Endothelial cell of umbilical vein (primary cell): ENCODE measurements around the gene PLEKHG3. TPM values are rescaled to one million over a fixed set of nuclear protein-coding genes. Genes with fewer than 3 reads are reported as not detected.

ENCODE experiments used
- BruUV-seq: library from RNA; stranded (reverse); fragments of 400-500 nt; replicated peaks from 2 replicates; lab custom pipeline; 2021; lab: Mats Ljungman, UMichigan
- CTCF ChIA-PET: fragments of 300-600, 350-600 bp; sonication (Branson Sonifier 250); formaldehyde crosslinking; loops from one replicate; lab custom pipeline; 2021; ENCODE audit warnings: antibody characterized with exemption, inconsistent platforms; lab: Charles Lee
- POLR2A ChIA-PET: fragments of 300-600, 350-600 bp; sonication (Branson Sonifier 250); formaldehyde crosslinking; loops from one replicate; lab custom pipeline; 2021; ENCODE audit warnings: antibody characterized with exemption, inconsistent platforms; lab: Charles Lee
- DNase-seq: peaks from one replicate; pipeline ENCODE4 v3.0.0-alpha.2; 2011; ENCODE audit warnings: low read depth, low spot score
- FAIRE-seq: peaks from 2 replicates; lab custom pipeline; 2011; peaks lifted over from hg19 to GRCh38; lab: Jason Lieb, UNC
- H2AFZ ChIP-seq: 2 replicates; pipeline ENCODE4 v1.6.0; 2012; ENCODE audit warnings: low read depth, low read length, control low read depth, inconsistent platforms
- H3K27ac ChIP-seq: 2 replicates; pipeline ENCODE4 v1.5.1; 2011; ENCODE audit warnings: low read depth, mild to moderate bottlenecking, control low read depth, low read length, moderate library complexity; ENCODE audit not compliant: insufficient read depth
- H3K27me3 ChIP-seq, 2 experiments: 2 replicates each; pipeline versions ENCODE4 v1.6.0 to v1.6.1; 2011; ENCODE audit warnings: low read length in 2 of 2, mixed read lengths in 1 of 2; ENCODE audit not compliant: control insufficient read depth in 2 of 2, insufficient read depth in 2 of 2
- H3K36me3 ChIP-seq, 2 experiments: 2 replicates in 1 of 2; 3 replicates in 1 of 2; pipeline ENCODE4 v1.5.1; 2011; ENCODE audit warnings: low read length in 2 of 2, mild to moderate bottlenecking in 1 of 2, moderate library complexity in 1 of 2; ENCODE audit not compliant: control insufficient read depth in 2 of 2, insufficient read depth in 2 of 2; ENCODE audit errors: extremely low read depth in 1 of 2
- H3K4me1 ChIP-seq: 3 replicates; pipeline ENCODE4 v1.5.1; 2011; ENCODE audit warnings: mild to moderate bottlenecking, low read length; ENCODE audit not compliant: control insufficient read depth, insufficient read depth; ENCODE audit errors: extremely low read depth
- H3K4me2 ChIP-seq: 2 replicates; pipeline ENCODE4 v1.6.1; 2011; ENCODE audit warnings: low read length, control low read depth, mixed read lengths; ENCODE audit not compliant: insufficient read depth
- H3K4me3 ChIP-seq, 3 experiments: fragments of 200-600 bp in 1 of 3; sonication (generic), shearing (Covaris generic) in 1 of 3; replicated peaks in 1 of 3; 2 replicates each; pipeline ENCODE4 v1.5.1; 2011 to 2016; ENCODE audit warnings: control low read depth in 3 of 3, low read length in 3 of 3, mild to moderate bottlenecking in 2 of 3, inconsistent platforms in 1 of 3, low read depth in 1 of 3, moderate library complexity in 1 of 3; ENCODE audit not compliant: insufficient read depth in 1 of 3
- H3K79me2 ChIP-seq: 2 replicates; pipeline ENCODE4 v1.6.0; 2012; ENCODE audit warnings: low read length, inconsistent platforms; ENCODE audit not compliant: control insufficient read depth, insufficient read depth
- H3K9ac ChIP-seq: replicated peaks from 2 replicates; pipeline ENCODE3; 2011; ENCODE audit warnings: low read length, control low read depth; ENCODE audit not compliant: insufficient read depth; ENCODE audit errors: extremely low read depth
- H3K9me1 ChIP-seq: replicated peaks from 3 replicates; pipeline ENCODE4 v1.6.0; 2011; ENCODE audit warnings: mild to moderate bottlenecking, low read length; ENCODE audit not compliant: control insufficient read depth, insufficient read depth; ENCODE audit errors: extremely low read depth
- H3K9me3 ChIP-seq: replicated peaks from 2 replicates; pipeline ENCODE4 v1.5.1; 2012; ENCODE audit warnings: low read length, inconsistent platforms; ENCODE audit not compliant: control insufficient read depth, insufficient read depth
- H4K20me1 ChIP-seq: replicated peaks from 2 replicates; pipeline ENCODE3; 2011; ENCODE audit warnings: mild to moderate bottlenecking, low read length; ENCODE audit not compliant: control insufficient read depth, insufficient read depth; ENCODE audit errors: extremely low read depth
- CTCF ChIP-seq, 2 donors: IDR thresholded peaks; 1 replicate in 1 of 2; 2 replicates in 1 of 2; pipeline ENCODE4 v1.5.1; 2011; ENCODE audit warnings: low read length in 2 of 2, mild to moderate bottlenecking in 2 of 2, moderate library complexity in 2 of 2, control low read depth in 1 of 2, inconsistent platforms in 1 of 2, low read depth in 1 of 2; ENCODE audit not compliant: insufficient read depth in 1 of 2; ENCODE audit errors: extremely low read depth in 1 of 2
- FOS ChIP-seq: IDR thresholded peaks from 2 replicates; pipeline ENCODE4 v1.6.1; 2011; ENCODE audit warnings: mild to moderate bottlenecking, low read length, moderate library complexity, borderline replicate concordance; ENCODE audit not compliant: insufficient read depth
- GATA2 ChIP-seq: IDR thresholded peaks from 2 replicates; pipeline ENCODE4 v1.7.0; 2011; ENCODE audit warnings: low read depth, mild to moderate bottlenecking, moderate library complexity, mixed read lengths, low read length; ENCODE audit not compliant: insufficient read length, insufficient read depth
- JUN ChIP-seq: IDR thresholded peaks from 2 replicates; pipeline ENCODE4 v1.6.1; 2011; ENCODE audit warnings: borderline replicate concordance, low read depth; ENCODE audit not compliant: insufficient read length, insufficient read depth
- MAX ChIP-seq: IDR thresholded peaks from 2 replicates; pipeline ENCODE4 v1.6.1; 2011; ENCODE audit not compliant: insufficient read depth, insufficient read length
- MYC ChIP-seq: IDR thresholded peaks from one replicate; pipeline ENCODE4 v1.6.1; 2011; ENCODE audit warnings: mild to moderate bottlenecking, low read depth, low read length
- POLR2A ChIP-seq: IDR thresholded peaks from 2 replicates; pipeline ENCODE4 v1.6.1; 2012; ENCODE audit warnings: low read depth, mild to moderate bottlenecking, control low read depth, low read length
- POLR2AphosphoS5 ChIP-seq: IDR thresholded peaks from 2 replicates; pipeline ENCODE4 v1.6.1; 2012; ENCODE audit warnings: low read depth, mild to moderate bottlenecking, control low read depth, low read length, moderate library complexity; ENCODE audit not compliant: insufficient read depth
- dilution Hi-C: fragments of 300-500 bp; cut with MboI; formaldehyde crosslinking; loops from one replicate; pipeline ENCODE4 v1.15.0; 2019; ENCODE audit warnings: low sequenced_read_pairs; ENCODE audit not compliant: extremely low pct_ligation_motif_present
- intact Hi-C: fragments of 100-400 bp; cut with micrococcal nuclease; formaldehyde crosslinking; loops from one replicate; pipeline ENCODE4 v1.10.0; 2022
- polyA plus RNA-seq, 4 experiments: library from polyadenylated mRNA; depleted of rRNA in 3 of 4; stranded (reverse) in 3 of 4; unstranded in 1 of 4; fragments of >200 nt; gene quantifications; 2 replicates each; pipeline versions ENCODE4 v1.2.1 to v1.2.3, GENCODE V29; 2011 to 2012; ENCODE audit warnings: missing spikeins in 1 of 4
- total RNA-seq: library from RNA; stranded (reverse); gene quantifications from 2 replicates; pipeline ENCODE4 v1.2.3, GENCODE V29; 2021

PLEKHG3 gene
- total and polyA plus RNA-seq, 2 donors (not counting 3 experiments of a cell fraction or from before 2014, with no cell fraction given), result 6.6 to 8.0 TPM

DNA sequence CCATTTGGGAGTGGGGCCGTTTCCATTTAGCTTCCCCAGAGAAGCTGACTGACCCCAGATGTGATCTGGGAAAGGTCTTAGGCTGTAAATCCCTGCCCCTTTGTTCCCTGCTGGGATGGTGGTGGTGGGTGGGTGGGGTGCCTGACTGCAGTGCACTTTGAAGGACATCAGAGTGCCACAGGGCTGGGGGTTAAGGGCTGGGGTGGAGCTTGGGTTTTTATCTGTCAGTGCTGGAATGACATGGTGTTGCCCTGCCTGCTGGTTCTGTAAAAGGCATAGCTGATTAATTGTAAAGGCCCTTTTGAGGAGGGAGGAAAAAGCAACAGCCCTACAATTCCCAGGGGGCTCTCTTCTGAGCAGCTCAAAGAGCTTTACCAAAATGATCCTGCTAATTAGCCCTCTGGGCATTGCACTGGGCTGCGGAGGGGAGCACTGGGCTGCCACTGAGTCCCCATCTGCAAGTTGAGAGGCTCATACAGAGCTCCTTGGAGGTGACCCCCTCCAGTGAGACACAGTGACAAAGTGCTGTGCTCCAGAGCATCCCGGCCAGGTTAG is 21.1 kb downstream of the PLEKHG3 start:
- no peak for TF ChIP-seq JUN
- TF ChIP-seq CTCF (IDR thresholded peaks at IDR 0.05; ENCODE audit: extremely low read depth in 1 of 2, insufficient read depth in 1 of 2, low read depth in 1 of 2, low read length in 2 of 2), result no peak
- TF ChIP-seq MAX, result no peak
- TF ChIP-seq FOS, result no peak
- TF ChIP-seq POLR2A, result no peak
- TF ChIP-seq GATA2, result no peak
- TF ChIP-seq POLR2AphosphoS5, result no peak
- no peak for TF ChIP-seq MYC
- POLR2A ChIA-PET, result no interaction called here
- no TSS peak for BruUV-seq

More for the DNA sequence above, 21.1 kb downstream of the PLEKHG3 start:
- H3K27me3 ChIP-seq, result no peaks in the 10 kb centered on the region
- dilution Hi-C loops, result no loop called here
- H3K79me2 ChIP-seq, result no peaks in the 10 kb centered on the region
- H3K9me3 ChIP-seq, result no peaks in the 10 kb centered on the region
- no peak overlapping the region for H3K4me3 ChIP-seq
- no peaks in the 10 kb centered on the region for H3K36me3 ChIP-seq
- no peak for DNase-seq
- CTCF ChIA-PET, result interaction anchor here (1.5 kb wide), 1 partner anchor 39 kb away, joined by 3 read pairs; no protein-coding TSS in a partner anchor
- no peaks in the 10 kb centered on the region for H3K9me1 ChIP-seq
- H3K27ac ChIP-seq, result no peak overlapping the region
- no peak for FAIRE-seq
- no peak overlapping the region for H3K9ac ChIP-seq
- peaks cover 8% of the 10 kb centered on the region for H3K4me1 ChIP-seq
- intact Hi-C loops, result no loop called here
- no peak overlapping the region for H2AFZ ChIP-seq
- H3K4me2 ChIP-seq, result no peak overlapping the region
- no peaks in the 10 kb centered on the region for H4K20me1 ChIP-seq
